ENCODE data around the gene ARPC4.

ARPC4 gene

DNA sequence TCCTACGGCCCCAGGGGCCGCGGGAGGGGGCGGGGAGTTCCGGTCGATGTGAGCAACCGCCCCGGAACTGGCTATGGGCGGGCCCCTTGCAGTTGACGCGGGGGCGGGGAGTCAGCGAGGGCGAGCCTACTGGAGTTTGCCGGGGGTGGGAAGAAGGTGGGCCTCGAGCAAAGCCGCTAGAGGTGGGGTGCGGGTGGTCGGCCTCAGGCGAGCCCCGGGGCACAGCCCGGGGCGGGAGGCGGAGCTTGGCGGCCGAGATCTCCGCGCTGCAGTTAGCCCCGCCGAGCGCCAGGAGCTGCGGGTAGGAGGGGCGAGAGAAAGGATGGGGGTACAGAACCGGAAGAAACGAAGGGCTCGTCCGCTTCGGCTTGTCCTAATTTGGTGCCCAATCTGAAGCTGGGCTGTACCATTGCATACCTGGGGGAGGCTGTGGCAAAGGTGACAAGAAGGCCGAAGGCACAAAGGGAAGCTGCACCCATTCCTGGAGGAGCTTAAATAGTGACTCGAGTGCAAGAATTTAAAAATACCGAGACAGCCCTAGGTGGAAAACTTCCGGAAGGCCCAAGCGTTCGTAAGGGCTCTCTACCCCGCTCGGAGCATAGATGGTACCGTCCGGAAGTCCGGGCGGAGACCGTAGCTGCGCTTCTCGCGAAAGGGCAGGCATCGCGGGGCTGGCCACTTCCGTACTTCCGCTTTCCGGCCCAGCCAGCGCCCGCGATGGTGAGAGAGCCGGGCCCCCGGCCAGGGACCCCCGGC lies at the start of gene ARPC4, which contains the start of gene TADA3:
TSS of gene ARPC4 (plus strand) at position 678 of the 756 bp plus-strand sequence. CDS start at position 718, 40 bp downstream.
TSS of gene TADA3 (minus strand) at position 69 of the 756 bp plus-strand sequence. CDS start 1,007 bp downstream, outside the sequence.
- DNase-seq (ENCODE audit: low read depth), result peak; percentile 95

DNA sequence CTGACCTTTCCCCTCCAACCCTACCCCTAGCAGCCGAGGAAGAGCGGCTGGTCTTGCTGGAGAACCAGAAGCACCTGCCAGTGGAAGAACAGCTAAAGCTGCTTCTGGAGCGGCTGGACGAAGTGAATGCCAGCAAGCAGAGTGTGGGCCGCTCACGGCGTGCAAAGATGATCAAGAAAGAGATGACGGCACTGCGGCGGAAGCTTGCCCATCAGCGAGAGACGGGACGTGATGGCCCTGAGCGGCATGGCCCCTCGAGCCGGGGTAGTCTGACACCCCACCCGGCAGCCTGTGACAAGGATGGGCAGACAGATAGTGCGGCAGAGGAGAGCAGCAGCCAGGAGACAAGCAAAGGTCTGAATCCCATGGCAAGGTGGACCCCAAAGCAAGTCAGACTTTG lies 49.3 kb upstream of the ARPC4 start:
- no peak for DNase-seq (ENCODE audit: low read depth)

DNA sequence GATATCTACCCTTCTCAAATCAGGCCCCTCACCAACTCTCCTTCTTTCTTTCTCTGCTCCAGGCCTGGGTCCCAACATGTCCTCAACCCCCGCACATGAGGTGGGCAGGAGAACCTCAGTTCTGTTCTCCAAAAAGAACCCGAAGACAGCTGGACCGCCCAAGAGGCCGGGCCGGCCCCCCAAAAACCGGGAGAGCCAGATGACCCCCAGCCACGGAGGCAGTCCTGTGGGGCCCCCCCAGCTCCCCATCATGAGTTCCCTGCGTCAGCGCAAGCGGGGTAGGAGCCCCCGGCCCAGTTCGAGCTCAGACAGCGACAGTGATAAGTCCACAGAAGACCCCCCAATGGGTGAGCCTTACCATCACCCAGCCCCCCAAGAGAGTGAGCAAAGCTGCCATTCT lies 48.7 kb upstream of the ARPC4 start:
- no peak for DNase-seq (ENCODE audit: low read depth)

DNA sequence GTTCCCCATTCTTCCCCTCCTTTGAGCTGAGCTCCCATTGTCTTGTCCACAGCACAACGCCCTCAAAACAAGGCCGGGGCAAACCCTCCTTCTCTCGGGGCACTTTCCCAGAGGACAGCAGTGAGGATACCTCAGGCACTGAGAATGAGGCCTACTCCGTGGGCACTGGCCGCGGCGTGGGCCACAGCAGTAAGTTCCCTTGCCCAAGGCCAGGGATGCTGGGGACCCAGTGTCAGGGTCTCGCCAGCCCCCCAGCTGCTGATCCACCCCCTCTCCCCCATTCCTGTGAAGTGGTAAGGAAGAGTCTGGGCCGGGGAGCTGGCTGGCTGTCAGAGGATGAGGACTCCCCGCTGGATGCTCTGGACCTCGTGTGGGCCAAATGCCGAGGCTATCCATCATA lies 47.4 kb upstream of the ARPC4 start:
- DNase-seq (ENCODE audit: low read depth), result no peak

DNA sequence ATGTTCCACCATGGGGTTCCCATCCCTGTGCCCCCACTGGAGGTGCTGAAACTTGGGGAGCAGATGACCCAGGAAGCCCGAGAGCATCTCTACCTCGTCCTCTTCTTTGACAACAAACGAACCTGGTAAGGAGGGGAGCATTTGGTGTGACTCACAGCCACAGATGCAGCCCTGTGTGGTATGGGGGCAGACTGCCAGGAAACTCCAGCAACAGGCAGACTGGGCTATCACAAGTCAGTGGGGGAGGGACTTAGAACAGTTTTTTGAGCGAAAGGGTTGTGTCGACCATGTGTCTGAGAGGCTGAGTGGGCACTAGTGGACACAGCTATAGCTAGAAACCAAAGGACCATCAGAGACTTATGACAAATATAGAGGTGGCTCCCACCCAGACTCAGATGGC lies 46.6 kb upstream of the ARPC4 start:
- peak; percentile 61 for DNase-seq (ENCODE audit: low read depth)

DNA sequence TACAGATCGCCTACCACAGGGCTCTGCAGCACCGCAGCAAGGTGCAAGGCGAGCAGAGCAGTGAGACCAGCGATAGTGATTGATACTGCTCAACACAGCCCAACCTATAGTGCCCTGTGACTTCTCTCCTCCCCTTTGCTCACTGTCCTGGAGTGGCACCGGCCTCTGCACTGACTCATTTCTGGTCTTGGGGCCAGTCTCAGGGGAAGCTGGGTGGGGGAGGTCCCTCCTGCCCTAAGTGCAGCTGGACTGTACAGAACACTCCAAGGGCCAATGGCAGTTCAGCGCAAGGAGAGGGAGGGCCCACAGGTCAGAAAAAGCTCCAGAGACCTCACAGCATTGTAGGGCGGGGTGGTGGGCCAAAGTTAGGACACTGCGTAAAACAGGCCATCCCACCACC lies 45.6 kb upstream of the ARPC4 start:
- peak; percentile 48 for DNase-seq (ENCODE audit: low read depth)

DNA sequence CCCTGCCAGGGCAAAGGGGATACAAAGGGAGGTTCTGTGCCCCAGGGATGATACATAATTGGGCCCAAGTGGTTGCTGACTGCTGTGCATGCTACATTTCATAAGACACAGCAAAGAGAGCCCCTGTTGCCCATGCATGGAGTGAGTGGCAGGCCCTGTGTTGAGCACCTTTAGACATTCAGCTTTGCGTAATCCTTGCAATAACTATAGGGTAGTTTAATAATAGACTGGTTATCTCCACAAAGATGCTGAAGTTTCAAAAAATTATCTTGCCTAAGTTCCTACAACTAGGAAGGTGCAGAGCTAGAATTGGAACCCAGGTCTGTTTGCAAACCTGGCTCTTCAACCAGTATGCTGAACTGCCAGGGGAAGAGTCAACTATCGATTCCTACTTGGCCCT lies 44.9 kb upstream of the ARPC4 start:
- DNase-seq (ENCODE audit: low read depth), result no peak

DNA sequence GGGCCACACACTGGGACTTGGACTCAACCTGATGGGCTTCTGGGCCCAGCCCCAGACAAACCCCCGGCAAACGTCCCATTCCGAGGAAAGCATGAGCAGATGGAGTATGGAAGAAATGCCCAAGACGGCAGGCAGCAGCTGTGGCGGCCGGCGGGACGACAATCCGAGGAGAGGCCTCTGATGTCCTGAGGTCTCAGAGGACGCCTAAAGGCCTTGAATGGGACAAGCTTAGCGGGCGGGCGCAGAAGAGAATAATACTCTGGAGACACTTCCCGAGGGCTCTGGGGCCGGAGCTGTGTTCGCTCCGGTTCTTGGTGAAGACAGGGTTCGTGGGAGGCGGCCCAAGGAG lies 43.6 kb upstream of the ARPC4 start:
- DNase-seq (ENCODE audit: low read depth), result no peak

DNA sequence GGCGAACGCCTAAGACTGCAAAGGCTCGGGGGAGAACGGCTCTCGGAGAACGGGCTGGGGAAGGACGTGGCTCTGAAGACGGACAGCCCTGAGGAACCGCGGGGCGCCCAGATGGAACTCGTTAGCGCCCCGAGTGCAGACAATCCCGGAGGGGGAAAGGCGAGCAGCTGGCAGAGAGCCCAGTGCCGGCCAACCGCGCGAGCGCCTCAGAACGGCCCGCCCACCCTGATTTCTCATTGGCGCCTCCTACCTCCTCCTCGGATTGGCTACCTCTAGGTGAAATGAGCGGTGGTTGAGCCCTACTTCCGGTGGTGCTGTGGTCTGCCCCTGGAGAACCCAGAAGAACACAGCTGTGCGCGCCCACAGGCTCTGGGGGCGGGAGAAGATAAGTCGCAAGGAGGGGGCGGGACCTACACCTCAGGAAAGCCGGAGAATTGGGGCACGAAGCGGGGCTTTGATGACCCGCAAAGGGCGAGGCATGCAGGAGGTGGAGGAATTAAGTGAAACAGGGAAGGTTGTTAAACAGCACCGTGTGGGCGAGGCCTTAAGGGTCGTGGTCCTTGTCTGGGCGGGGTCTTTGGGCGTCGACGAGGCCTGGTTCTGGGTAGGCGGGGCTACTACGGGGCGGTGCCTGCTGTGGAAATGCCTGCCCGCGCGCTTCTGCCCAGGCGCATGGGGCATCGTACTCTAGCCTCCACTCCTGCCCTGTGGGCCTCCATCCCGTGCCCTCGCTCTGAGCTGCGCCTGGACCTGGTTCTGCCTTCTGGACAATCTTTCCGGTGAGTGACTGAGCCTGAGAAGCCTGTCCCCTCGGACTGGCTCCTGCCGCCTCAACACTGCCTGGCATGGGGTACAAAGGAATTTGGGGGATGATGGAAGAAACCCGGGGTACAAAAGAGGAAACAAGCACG lies 43.0 kb upstream of the ARPC4 start, which contains the start of gene OGG1:
TSS of gene OGG1 (plus strand) at position 308 of the 911 bp plus-strand sequence. CDS start at position 643, 335 bp downstream.
- DNase-seq (ENCODE audit: low read depth), result peak; percentile 99

DNA sequence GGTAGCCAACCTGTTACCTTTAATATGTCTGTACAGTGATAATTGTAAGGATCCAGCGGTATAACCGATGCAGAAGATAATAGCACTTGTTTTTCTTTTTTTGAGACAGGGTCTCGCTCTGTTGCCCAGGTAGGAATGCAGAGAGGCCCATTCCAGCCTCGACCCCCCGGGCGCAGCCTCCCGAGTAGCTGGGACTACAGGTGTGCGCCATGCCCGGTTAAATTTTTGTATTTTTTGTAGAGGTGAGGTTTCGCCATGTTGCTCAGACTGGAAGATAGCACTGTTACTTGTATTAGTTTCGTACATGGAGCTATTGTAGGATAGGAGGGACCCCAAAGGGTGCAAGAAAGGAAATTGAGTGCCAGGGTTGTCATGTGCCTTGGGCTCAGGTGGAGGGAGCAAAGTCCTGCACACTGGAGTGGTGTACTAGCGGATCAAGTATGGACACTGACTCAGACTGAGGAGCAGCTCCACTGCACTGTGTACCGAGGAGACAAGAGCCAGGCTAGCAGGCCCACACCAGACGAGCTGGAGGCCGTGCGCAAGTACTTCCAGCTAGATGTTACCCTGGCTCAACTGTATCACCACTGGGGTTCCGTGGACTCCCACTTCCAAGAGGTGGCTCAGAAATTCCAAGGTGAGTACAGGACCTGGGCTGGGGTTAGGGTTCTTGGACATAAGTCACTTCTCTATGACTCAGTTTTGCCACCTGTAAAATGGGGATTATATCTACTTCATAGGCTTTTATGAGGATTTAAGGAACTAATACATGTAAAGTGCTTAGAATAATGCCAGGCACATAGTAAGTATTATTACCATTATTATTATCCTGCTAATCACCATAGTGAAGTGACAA lies 42.1 kb upstream of the ARPC4 start:
- DNase-seq (ENCODE audit: low read depth), result peak; percentile 35

DNA sequence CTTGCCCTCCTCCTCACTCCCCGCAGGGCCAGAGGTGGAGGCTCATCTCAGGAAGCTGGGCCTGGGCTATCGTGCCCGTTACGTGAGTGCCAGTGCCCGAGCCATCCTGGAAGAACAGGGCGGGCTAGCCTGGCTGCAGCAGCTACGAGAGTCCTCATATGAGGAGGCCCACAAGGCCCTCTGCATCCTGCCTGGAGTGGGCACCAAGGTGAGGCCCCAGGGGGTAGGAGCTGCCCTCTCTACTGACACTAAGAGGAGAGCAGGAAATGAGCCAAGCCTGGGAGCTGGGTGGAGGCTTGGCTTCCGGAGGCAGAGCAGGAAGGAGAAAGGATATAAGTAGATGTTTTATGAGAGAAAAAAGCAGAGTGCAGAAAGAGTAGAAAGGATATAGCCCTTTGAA lies 38.2 kb upstream of the ARPC4 start:
- DNase-seq (ENCODE audit: low read depth), result no peak

DNA sequence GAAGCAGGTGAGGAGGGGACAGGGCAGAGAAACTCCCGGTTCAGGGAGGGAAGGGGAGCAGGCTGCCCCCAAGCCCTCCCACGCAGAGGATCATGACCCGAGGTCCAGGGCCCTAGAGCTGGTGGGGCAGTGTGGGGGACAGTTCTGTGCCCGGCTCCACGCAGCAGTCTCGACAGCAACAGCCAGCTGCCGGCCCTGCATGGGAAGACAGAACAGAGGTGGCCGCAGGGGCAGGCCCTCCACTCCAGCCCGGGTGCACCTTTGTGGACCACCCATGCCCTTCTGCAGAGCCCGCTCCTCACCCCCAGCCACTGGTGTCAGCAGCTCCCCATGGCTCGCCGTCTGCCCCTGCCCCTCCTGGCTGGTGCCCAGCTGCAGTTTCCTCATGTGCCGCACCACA lies 35.5 kb upstream of the ARPC4 start:
- DNase-seq (ENCODE audit: low read depth), result no peak

DNA sequence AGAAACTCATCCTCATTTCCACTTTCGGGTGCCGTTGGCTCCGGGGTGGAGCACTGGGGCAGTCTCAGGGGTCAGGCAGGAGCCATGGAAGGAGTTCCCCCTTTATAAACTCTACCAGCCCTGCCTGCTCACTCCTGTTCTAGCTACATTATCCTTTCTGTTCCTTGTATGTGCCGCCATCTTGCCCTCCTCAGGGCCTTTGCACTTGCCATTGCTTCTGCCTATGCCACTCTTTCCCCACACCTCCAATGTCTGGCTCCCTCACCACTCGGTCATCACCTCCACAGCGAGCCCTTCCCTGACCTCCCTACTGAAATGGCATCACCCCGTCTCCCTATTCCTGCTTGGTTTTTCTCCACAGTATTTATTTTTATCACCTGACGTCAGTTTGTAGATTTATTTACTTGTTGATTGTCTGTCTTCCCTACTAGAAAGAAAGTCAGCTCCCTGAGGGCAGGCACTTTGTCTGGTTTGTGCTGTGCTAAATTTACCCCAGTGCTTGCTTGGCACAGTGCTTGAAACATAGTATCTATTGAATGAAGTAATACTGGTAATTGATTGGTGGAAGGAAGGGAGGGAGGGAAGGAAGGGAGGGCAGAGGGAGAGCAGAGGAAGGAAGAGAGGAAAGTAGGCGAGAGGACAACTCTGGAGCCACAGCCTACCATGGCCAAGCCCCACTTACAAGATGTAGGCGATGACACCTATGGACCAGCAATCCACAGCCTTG lies 31.9 kb upstream of the ARPC4 start:
- DNase-seq (ENCODE audit: low read depth), result no peak

DNA sequence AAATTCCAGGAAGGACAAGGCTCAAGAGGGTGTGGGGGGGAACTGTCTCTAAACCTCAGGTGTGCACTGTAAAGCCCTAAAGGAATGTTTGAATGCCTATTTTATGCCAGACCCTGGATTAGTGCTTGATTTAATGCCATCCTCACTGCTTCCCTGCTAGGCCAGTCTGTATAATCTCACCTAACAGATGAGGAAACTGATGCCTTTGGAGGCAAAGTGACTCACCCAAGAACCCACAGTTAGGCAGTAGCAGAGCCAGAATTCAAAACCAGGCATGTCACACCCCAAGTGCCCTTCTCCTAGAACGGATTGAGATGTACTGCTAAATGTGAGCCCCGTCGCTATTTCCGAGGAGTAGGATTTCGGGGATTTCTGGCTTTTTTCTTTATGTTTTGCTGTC lies 31.0 kb upstream of the ARPC4 start:
- no peak for DNase-seq (ENCODE audit: low read depth)

DNA sequence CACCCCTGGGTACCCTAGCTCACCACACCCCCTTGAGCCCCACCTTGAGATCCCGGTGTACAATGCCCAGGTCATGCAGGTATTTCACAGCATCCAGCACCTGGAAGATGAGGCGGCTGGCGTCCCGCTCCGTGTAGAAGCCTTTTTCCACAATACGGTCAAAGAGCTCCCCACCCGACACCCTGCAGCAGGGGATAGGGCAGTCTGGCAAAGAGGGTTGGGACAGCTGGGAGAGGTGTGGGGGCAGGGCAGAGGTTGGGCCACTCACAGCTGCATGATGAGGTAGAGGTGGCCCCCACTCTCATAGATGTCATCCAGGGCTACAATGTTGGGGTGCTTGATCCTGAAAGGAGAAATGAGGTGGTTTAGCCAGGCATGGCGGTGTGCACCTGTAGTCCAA lies 30.0 kb upstream of the ARPC4 start:
- no peak for DNase-seq (ENCODE audit: low read depth)

DNA sequence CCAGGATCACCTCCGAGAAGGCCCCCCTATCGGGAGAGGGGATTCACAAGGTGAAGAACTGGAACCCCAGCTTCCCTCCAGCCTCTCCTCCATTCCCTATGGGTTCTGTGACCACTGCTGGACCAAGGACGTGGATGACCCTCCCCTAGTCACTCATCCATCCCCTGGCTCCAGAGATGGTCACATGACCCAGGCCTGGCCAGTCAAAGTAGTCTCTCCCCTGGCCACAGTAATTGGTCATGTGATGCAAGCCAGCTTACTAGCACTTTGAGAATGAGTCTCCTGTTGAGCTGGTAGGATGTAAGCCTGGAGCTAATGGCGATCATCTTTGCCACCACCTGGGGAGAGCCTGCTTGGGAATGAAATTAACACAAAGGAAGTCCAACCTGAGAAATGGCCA lies 27.0 kb upstream of the ARPC4 start:
- no peak for DNase-seq (ENCODE audit: low read depth)

DNA sequence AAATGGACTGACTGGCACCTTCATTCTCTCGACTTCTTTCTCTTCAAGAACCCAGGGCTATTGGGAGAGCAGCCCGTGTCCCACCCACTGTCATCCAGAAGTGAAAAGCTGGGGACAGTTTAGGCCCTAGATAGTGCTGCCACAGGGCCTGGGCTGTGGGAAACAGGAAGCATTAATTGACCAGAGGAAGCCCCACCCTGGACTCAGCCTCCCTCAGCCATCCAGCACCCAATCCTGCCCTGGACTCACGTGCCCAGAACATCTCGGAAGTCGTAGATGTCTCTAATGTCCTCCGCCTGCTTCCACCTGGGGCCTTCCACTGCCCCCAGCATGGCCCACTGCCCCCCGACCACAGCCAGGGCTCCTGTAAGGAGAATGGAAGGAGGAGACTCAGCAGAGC lies 25.5 kb upstream of the ARPC4 start:
- no peak for DNase-seq (ENCODE audit: low read depth)

DNA sequence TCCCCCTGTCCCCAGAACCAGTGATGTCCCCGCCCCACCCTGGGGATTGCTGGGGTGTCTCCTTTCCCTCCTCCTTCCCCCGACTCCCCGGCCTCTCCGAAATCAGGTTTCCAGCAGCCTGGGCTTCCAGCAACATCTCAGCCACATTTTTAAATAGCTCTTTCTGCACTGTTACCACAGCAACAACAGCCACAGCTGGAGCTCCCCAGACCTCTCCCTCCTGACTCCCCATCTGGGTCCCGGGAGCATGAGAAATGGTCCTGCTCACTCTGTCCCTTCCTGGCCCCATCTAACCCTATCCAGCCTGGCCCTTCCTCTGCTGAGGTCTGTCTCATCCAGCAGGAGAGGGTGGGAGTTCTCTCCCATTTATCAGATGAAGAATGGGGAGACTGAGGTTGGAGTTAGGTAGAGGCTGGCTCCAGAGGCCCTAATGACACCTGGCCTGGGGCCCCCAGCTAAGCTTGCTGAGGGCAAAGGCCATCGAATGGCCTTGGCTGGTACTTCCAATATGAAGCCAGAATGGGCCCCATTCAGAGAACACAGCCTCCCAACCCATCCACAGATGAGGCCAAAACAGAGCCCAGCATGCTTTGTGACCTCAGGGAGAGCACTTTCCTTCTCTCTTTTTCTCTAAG lies 24.6 kb upstream of the ARPC4 start:
- DNase-seq (ENCODE audit: low read depth), result no peak

DNA sequence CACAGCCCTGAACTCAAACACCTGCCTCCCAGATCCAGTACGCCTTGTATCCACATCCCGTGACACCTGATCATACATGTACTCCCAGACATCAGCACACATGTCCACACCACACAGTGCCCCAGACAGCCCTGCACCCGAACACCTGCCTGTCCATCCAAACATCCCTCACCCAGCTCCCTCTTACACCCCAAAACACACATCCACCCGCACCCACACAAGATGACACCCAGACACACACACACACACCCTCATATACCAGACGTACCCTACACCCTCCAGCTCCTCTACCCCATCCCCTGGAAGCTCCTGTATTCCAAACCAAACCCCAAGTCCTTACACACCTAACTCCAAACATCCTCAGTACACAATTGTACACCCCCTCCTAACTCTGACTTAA lies 23.9 kb upstream of the ARPC4 start:
- no peak for DNase-seq (ENCODE audit: low read depth)

DNA sequence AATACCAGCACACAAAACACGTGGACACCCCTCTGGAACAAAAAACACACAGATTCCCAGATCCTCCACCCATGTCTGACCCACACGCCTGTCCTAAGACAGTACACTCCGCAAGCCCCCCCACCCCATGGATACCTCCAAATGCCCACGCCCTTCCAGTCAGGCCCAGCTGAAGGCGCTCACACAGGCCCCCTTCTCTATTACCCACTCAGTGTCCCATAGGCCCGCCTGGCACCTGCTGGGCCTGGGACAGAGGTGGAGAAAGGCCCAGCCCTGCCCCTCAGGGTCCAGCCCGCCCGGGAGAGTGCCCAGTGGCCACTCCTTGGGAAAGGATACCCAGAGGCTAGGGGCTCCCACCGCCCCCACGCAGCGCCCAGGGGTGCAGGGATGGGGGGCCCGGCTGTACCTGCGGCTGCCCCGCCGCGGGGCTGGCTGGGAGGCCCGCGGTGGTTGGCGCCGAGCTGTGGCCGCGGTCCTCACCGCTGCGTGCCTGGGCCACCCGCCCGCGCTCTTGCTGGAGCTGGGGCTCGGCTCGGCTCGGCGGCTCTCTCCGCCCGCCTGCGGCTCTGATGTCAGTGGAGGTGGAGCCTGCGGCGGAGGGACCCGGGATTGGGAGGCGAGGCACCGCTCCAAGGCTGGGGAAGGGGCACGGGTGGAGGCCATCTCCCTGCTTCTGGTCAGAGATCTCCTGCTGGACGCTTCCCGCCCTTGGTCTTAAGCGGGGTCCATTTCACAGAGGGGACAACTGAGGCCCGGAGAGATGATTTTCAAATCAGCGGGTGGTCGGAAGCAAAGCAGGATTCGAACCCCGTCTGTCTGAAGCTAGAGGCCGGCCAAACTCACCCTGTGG lies 23.2 kb upstream of the ARPC4 start, which contains the start of gene CAMK1:
TSS of gene CAMK1 (minus strand) at position 522 of the 850 bp plus-strand sequence. CDS start 2,198 bp downstream, outside the sequence.
- peak; percentile 67 for DNase-seq (ENCODE audit: low read depth)
